Measurements from ENCODE around the gene WWOX.

DNA sequence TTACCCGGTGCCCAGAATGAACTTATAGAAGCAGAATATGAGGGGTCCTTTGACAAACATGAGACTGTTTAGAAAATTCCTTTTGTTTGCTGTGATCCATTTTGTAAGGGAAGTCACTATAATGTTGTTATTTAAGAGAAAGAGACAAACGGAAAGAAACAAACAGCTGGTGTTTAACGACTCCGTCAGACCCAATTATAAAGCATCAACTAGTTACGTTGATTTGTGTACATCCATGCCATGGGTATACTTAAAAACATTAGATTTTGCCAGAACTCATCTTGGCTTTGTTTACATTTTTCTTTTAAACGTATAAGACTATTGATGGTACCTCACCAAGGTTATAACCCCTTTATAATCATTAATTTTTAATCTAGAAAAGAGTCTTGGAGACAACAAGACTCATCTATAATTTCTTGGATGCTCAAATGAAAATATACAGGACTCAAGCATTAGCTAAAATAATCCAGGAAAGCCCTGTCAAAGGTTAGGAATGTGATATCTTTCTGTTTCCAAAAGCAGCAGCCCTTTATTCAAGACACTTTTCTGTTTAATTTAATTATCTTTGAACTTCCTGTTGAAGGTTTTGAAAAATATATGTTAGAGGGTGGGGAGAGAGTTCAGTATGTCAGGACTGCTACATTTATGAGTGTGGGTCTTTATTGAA is 331.7 kb downstream of the WWOX start:
- TF ChIP-seq BHLHE40 (IDR thresholded peaks at IDR 0.05; ENCODE audit: low read length) (no peak), ZNF263 (CRISPR knock-in tag; IDR thresholded peaks at IDR 0.05) (no peak), ASH2L (IDR thresholded peaks at IDR 0.05; ENCODE audit: insufficient read length, low read depth, low read length) (no peak), ZNF552 (CRISPR knock-in tag; IDR thresholded peaks at IDR 0.05; ENCODE audit: borderline replicate concordance) (no peak), SUZ12 (IDR thresholded peaks at IDR 0.05; ENCODE audit: low read depth, low read length) (no peak), RBAK (CRISPR knock-in tag; IDR thresholded peaks at IDR 0.05) (no peak), ZNF251 (CRISPR knock-in tag; IDR thresholded peaks at IDR 0.05) (no peak), EZH2 (conservative IDR thresholded peaks at IDR 0.05; ENCODE audit: low read depth, low read length) (no peak), JUN (CRISPR knock-in tag; IDR thresholded peaks at IDR 0.05) (no peak), SP2 (CRISPR knock-in tag; IDR thresholded peaks at IDR 0.05) (no peak)
- TF ChIP-seq, protein P1, sequence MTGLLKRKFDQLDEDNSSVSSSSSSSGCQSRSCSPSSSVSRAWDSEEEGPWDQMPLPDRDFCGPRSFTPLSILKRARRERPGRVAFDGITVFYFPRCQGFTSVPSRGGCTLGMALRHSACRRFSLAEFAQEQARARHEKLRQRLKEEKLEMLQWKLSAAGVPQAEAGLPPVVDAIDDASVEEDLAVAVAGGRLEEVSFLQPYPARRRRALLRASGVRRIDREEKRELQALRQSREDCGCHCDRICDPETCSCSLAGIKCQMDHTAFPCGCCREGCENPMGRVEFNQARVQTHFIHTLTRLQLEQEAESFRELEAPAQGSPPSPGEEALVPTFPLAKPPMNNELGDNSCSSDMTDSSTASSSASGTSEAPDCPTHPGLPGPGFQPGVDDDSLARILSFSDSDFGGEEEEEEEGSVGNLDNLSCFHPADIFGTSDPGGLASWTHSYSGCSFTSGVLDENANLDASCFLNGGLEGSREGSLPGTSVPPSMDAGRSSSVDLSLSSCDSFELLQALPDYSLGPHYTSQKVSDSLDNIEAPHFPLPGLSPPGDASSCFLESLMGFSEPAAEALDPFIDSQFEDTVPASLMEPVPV (CRISPR knock-in tag; IDR thresholded peaks at IDR 0.05) = no peak
- TF ChIP-seq, protein P2, sequence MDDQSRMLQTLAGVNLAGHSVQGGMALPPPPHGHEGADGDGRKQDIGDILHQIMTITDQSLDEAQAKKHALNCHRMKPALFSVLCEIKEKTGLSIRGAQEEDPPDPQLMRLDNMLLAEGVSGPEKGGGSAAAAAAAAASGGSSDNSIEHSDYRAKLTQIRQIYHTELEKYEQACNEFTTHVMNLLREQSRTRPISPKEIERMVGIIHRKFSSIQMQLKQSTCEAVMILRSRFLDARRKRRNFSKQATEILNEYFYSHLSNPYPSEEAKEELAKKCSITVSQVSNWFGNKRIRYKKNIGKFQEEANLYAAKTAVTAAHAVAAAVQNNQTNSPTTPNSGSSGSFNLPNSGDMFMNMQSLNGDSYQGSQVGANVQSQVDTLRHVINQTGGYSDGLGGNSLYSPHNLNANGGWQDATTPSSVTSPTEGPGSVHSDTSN (CRISPR knock-in tag; IDR thresholded peaks at IDR 0.05; ENCODE audit: borderline replicate concordance) = no peak
- TF ChIP-seq, protein P3, sequence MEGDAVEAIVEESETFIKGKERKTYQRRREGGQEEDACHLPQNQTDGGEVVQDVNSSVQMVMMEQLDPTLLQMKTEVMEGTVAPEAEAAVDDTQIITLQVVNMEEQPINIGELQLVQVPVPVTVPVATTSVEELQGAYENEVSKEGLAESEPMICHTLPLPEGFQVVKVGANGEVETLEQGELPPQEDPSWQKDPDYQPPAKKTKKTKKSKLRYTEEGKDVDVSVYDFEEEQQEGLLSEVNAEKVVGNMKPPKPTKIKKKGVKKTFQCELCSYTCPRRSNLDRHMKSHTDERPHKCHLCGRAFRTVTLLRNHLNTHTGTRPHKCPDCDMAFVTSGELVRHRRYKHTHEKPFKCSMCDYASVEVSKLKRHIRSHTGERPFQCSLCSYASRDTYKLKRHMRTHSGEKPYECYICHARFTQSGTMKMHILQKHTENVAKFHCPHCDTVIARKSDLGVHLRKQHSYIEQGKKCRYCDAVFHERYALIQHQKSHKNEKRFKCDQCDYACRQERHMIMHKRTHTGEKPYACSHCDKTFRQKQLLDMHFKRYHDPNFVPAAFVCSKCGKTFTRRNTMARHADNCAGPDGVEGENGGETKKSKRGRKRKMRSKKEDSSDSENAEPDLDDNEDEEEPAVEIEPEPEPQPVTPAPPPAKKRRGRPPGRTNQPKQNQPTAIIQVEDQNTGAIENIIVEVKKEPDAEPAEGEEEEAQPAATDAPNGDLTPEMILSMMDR (CRISPR knock-in tag; IDR thresholded peaks at IDR 0.05) = no peak
